Activated CD8-positive, alpha-beta T cell treated with anti-CD3 and anti-CD28 coated beads, Interleukin-2, amount 10 ng/mL, durations not matched to agents 7 days and 5 days (primary cell): ENCODE measurements around the gene ASCL4. TPM values are rescaled to one million over a fixed set of nuclear protein-coding genes. Genes with fewer than 3 reads are reported as not detected.

Source experiments
- ATAC-seq: fragments of 150-1000 bp; cut with Tn5 transposase; one replicate; pipeline ENCODE4 v1.10.0; 2021; ENCODE audit warnings: moderate library complexity
- CTCF ChIA-PET: fragments of 350-600 bp; sonication (Branson Sonifier 250); formaldehyde crosslinking; loops from one replicate; lab custom pipeline; 2021; ENCODE audit warnings: antibody characterized with exemption; lab: Charles Lee
- POLR2A ChIA-PET: fragments of 350-600 bp; sonication (Branson Sonifier 250); formaldehyde crosslinking; loops from one replicate; lab custom pipeline; 2021; ENCODE audit warnings: antibody characterized with exemption; lab: Charles Lee
- DNase-seq: peaks from one replicate; pipeline ENCODE4 v3.0.0-alpha.2; 2020
- H3K27ac Mint-ChIP-seq: one replicate; pipeline ENCODE4 v1.8.0; 2021; ENCODE audit warnings: mild to moderate bottlenecking, mixed read lengths
- H3K27me3 Mint-ChIP-seq: one replicate; pipeline ENCODE4 v1.8.0; 2021; ENCODE audit warnings: low read depth, mixed read lengths
- H3K36me3 Mint-ChIP-seq: one replicate; pipeline ENCODE4 v1.8.0; 2021; ENCODE audit warnings: low read depth, mixed read lengths
- H3K4me1 Mint-ChIP-seq: one replicate; pipeline ENCODE4 v1.8.0; 2021; ENCODE audit warnings: low read depth, mixed read lengths
- H3K4me3 Mint-ChIP-seq: one replicate; pipeline ENCODE4 v1.8.0; 2021; ENCODE audit warnings: mild to moderate bottlenecking, mixed read lengths
- H3K9me3 Mint-ChIP-seq: one replicate; pipeline ENCODE4 v1.8.0; 2022; ENCODE audit warnings: mixed read lengths; ENCODE audit not compliant: insufficient read depth
- total RNA-seq, 2 experiments: library from RNA; stranded (reverse); gene quantifications; one replicate each; pipeline ENCODE4 v1.2.3, GENCODE V29; 2021

Gene ASCL4
- total RNA-seq, 2 experiments from 2014 or later: not detected

DNA sequence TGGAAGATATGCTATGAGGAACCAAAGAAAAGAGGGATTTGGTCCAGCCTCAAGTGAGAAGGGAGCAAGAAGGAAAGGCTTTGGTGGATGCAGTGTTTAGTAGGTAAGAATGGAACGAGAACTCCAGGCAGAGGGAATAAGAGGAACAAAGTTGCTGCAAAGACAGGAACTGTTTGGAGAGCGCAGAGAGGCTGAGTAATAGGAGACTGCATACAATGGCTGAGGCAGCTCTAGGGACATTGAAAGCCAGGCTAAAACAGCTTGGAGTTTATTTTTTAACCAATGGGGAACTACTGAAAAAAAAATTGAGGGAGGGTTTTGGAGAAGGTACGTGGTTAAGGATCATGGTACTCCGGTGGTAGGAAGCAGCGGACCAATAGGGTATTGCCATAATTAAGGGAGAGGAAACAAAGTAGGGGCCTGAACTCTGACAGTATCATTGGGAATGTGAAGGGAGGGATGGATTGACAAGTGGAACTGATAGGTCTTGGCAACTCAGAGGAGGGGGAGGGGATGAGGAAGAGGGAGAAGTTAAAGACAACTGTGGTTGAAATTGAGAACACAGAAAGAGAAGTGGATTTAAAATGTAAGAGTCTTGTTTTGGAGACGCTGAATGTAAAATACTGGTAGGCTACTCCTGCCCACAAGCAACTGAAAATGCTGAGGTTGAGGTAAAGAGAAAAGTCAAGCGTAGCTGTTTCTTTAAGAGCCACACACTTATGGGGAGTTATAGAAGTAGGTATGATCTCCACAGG is 4.8 kb downstream of the ASCL4 start:
- no peak for DNase-seq
- ATAC-seq: no peak
- H3K27me3 Mint-ChIP-seq: peaks cover 54% of the 10 kb centered on the region
- no peak overlapping the region for H3K4me3 Mint-ChIP-seq
- no peaks in the 10 kb centered on the region for H3K36me3 Mint-ChIP-seq
- peaks cover 28% of the 10 kb centered on the region for H3K4me1 Mint-ChIP-seq
- ChIA-PET POLR2A (no interaction called here), CTCF (no interaction called here)
- H3K27ac Mint-ChIP-seq: no peak overlapping the region
- H3K9me3 Mint-ChIP-seq: no peaks in the 10 kb centered on the region

DNA sequence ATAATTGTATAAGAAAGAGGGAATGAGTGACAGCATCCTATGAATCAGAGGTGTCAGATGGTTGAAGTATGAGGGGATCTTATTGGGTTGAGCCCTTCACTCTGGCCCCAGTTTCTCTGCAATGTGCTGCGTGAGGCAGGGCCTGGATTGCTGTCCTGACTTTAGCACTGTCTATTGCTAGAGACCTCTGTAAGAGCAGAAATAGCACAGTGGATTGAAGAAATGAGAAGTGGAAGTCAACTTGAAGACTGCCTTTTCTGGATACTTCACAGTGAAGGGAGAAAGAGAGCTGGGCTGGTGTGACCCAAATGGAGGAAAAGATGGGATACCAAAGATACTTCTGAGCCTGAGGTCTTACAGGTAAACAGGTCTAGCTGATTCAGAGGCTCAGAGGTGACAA is 5.8 kb downstream of the ASCL4 start:
- DNase-seq: no peak
- Mint-ChIP-seq H3K27ac (no peak overlapping the region), H3K27me3 (peaks cover 46% of the 10 kb centered on the region), H3K36me3 (no peaks in the 10 kb centered on the region), H3K9me3 (no peaks in the 10 kb centered on the region), H3K4me3 (no peak overlapping the region), H3K4me1 (peaks cover 21% of the 10 kb centered on the region)
- ATAC-seq: no peak
- ChIA-PET POLR2A (no interaction called here), CTCF (no interaction called here)

DNA sequence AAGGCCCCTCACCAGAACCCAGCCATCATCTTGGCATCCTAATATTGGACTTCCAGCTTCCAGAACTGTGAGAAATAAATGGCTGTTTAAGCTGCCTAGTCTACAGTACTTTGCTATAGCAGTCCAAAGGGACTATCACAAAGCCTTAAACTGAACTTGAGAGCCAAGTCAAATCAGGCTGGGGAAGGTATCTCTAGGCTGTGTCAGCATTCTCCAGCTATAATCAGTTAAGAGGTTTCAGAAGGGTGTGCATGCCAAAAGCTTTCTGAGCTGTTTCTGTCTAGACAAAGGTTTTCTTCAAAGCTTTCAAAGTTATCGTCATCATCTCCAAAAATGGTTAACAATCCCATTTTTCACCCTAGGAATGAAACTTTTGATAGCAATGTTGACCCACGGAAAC is 7.6 kb downstream of the ASCL4 start:
- DNase-seq (no peak), ATAC-seq (no peak)
- peaks cover 32% of the 10 kb centered on the region for H3K27me3 Mint-ChIP-seq
- H3K9me3 Mint-ChIP-seq: no peaks in the 10 kb centered on the region
- peaks cover 18% of the 10 kb centered on the region for H3K4me1 Mint-ChIP-seq
- POLR2A ChIA-PET: no interaction called here
- no peak overlapping the region for H3K4me3 Mint-ChIP-seq
- H3K36me3 Mint-ChIP-seq: no peaks in the 10 kb centered on the region
- CTCF ChIA-PET: interaction anchor here (0.7 kb wide), 1 partner anchor 8 kb away, joined by 3 read pairs; no protein-coding TSS in a partner anchor
- no peak overlapping the region for H3K27ac Mint-ChIP-seq

DNA sequence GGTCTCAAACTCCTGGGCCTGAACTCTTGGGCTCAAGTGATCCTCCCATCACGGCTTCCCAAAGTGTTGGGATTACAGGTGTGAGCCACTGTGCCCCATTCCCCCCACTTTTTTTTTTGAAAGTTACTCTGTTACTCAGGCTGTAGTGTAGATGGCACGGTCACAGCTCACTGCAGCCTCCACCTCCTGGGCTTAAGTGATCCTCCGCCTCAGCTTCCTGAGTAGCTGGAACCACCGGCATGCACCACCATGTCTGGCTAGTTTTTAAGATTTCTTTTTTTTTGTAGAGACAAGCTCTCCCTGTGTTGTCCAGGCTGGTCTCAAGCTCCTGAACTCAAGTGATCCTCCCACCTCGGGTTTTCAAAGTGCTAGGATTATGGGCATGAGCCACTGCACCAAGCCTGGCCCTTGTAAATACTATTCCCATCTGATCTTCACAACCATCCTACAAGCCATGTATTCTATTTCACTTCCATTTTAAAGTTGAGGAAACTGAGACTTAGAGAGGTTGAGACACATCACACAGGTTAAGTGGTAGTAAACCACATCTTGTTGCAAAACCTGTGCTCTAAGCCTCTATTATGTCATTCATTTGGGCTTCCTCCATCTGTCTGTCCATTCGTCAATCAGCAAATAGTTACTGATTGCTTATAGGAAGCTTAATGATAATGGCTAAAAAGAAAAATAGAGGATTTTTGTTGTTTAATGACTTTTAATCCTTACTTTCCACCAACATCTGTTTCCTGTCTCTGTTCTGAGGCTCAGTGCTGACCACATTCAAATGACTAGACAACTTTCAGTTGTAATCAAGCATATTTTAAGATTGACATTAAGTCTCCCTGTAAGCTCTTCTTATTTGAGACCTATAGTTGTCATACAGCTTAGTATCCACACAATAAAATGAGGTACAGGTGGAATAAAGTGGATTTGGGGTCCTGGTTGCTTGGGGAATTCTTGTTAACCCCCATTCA is 9.2 kb downstream of the ASCL4 start:
- Mint-ChIP-seq H3K4me3 (no peak overlapping the region), H3K27ac (no peak overlapping the region), H3K9me3 (no peaks in the 10 kb centered on the region), H3K36me3 (no peaks in the 10 kb centered on the region), H3K27me3 (peaks cover 19% of the 10 kb centered on the region), H3K4me1 (peaks cover 17% of the 10 kb centered on the region)
- ChIA-PET POLR2A (interaction anchor here (0.6 to 0.8 kb wide), 2 partner anchors 9 to 11 kb away, joined by 3 read pairs; partner anchors contain the start of gene ASCL4), CTCF (interaction anchor here (0.6 to 0.8 kb wide), 3 partner anchors 21 to 103 kb away, joined by 3 to 4 read pairs (median 3); no protein-coding TSS in a partner anchor)
- ATAC-seq (no peak), DNase-seq (no peak)

DNA sequence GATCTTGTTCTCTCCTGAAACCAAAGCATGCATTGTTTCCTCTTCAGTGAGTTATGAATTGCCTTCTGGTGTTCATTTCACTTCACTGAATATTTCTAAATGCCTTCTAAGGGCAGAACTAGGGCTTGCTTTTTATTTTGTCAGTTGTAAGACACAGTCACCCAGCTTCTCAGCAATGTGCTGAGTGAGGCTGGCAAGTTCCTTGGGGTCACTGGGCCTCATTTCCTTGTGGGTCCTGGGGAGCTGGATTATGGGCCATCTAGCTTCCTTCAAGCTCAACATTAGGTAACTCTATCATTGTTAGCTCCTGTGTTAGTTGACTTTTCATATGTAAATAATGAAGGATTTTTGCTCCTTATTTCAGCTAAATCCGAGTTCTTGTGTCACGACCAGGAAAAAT is 13.8 kb downstream of the ASCL4 start:
- Mint-ChIP-seq H3K4me3 (no peak overlapping the region), H3K36me3 (no peaks in the 10 kb centered on the region), H3K27ac (no peak overlapping the region), H3K9me3 (peaks cover 9% of the 10 kb centered on the region), H3K4me1 (peaks cover 11% of the 10 kb centered on the region), H3K27me3 (no peaks in the 10 kb centered on the region)
- CTCF ChIA-PET: no interaction called here
- POLR2A ChIA-PET: no interaction called here
- ATAC-seq (no peak), DNase-seq (no peak)

DNA sequence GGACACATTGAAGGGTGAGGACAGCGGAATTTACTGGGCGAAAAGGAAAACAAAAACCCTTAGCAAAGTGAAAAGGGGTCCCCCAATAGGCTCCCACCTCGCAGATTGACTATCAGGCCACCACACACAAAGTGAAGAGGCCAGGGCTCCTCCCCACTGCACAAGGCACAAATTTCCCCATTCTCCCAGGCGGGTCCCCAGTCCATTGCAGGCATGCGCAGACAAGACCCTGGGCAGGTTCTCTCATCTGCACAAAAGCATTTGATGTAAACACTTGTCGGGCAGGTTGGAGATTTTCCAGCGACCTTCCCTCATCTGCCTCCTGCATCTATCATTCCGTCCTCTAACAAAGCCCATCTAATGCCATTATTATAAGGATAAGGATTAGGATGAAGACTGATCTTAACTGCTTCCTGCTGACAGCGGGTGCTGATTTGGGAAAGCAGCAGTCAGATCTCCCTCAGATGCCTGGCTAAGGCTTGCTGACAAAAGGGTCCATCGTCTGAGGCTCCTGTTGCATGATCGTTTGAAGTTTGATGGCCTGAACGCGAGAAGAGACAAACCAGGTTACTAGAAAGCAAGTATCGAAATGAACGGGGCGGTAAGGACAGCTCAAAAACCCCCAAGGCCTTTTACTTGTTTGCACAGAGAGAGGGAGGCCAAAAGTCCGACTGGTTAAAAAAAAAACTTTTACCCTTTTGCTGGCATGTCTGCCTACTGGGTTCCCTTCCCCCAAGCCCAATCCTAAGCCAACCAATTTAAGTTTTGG is 14.4 kb downstream of the ASCL4 start:
- DNase-seq: no peak
- Mint-ChIP-seq H3K4me3 (no peak overlapping the region), H3K36me3 (no peaks in the 10 kb centered on the region), H3K4me1 (peaks cover 5% of the 10 kb centered on the region), H3K27ac (no peak overlapping the region), H3K27me3 (peaks cover 1% of the 10 kb centered on the region), H3K9me3 (peaks cover 9% of the 10 kb centered on the region)
- POLR2A ChIA-PET: no interaction called here
- ATAC-seq: no peak
- CTCF ChIA-PET: no interaction called here

DNA sequence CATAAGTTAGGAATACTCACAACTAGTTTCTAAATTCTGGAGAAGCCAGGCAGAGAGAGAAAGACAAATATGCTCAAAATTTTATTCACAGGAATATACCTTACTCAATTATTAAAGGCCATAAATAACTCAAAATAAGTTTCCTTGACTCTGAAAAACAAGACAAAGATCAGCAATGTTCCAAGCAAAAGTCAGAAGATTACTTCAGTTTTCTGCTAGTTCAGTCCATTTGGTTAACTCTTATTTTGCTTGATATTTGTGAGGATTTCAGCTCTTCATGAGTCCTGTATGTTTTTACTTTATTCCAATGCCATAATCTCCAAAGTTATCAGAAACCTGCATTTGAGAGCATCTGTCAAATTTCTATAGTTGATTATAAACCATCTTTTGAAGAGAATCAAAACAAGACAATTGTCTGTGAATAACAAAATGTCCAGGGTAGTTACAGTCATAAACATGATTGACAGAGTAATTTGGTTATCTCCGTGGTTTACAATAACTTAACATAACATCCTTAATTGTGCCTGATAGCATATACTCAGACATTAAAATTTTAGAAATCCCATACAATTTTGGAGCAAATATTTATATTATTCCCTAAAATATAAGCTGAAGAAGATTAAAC is 17.1 kb downstream of the ASCL4 start:
- Mint-ChIP-seq H3K36me3 (no peaks in the 10 kb centered on the region), H3K9me3 (peaks cover 9% of the 10 kb centered on the region), H3K27ac (no peak overlapping the region), H3K4me1 (no peaks in the 10 kb centered on the region), H3K4me3 (no peak overlapping the region), H3K27me3 (peaks cover 13% of the 10 kb centered on the region)
- CTCF ChIA-PET: no interaction called here
- POLR2A ChIA-PET: no interaction called here
- ATAC-seq: no peak
- DNase-seq: no peak

DNA sequence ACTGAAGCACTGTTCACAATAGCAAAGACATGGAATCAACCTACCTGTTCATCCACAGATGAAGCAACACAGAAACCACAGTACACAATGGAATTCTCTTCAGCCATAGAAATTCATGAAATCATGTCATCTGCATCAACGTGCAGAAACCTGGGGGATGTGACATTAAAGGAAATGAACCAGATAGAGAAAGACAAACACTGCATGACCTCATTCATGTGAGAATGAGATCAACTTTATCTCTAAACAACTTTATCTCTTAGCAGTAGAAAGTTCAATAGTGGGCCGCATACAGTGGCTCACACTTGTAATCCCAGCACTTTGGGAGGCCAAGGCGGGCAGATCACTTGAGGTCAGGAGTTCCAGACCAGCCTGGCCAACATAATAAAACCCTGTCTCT is 19.9 kb downstream of the ASCL4 start:
- Mint-ChIP-seq H3K27ac (no peak overlapping the region), H3K27me3 (peaks cover 23% of the 10 kb centered on the region), H3K4me1 (no peaks in the 10 kb centered on the region), H3K36me3 (no peaks in the 10 kb centered on the region), H3K9me3 (peaks cover 9% of the 10 kb centered on the region), H3K4me3 (no peak overlapping the region)
- DNase-seq (no peak), ATAC-seq (no peak)
- ChIA-PET POLR2A (no interaction called here), CTCF (no interaction called here)

DNA sequence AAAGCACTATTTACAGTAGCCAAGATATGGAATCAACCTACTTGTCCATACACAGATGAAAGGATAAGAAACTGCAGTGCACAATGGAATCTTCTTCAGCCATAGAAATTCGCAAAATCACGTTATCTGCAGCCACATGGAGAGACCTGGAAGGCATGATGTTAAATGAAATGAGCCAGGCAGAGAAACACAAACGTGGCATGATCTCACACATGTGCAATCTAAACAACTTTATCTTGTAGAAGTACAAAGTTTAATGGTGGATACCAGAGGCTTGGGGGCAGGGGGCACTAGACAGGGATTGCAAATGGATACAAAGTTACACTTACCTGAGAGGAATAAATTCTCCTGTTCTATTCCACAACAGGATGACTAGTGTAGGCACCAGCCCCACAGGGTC is 24.1 kb downstream of the ASCL4 start:
- Mint-ChIP-seq H3K9me3 (no peaks in the 10 kb centered on the region), H3K4me1 (no peaks in the 10 kb centered on the region), H3K27me3 (peaks cover 29% of the 10 kb centered on the region), H3K27ac (no peak overlapping the region), H3K36me3 (no peaks in the 10 kb centered on the region), H3K4me3 (no peak overlapping the region)
- DNase-seq (no peak), ATAC-seq (no peak)
- CTCF ChIA-PET: no interaction called here
- POLR2A ChIA-PET: no interaction called here

DNA sequence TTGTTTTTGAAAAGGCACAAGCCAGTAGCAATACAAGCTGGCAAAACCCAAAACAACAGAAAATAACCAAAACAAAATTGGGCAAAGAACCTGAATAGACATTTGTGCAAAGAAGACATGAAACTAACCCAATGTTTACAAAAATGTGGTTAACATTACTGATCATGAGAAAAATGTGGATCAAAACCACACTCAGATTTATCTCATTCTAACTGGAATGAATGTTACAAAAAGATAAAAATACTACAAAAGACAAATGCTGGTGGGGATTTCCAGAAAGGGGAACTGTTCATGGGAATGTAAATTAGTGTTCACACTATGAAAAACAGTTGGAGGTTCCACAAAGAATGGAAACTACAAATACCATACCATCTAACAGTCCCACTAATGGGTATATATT is 26.6 kb downstream of the ASCL4 start:
- POLR2A ChIA-PET: no interaction called here
- no peak for DNase-seq
- Mint-ChIP-seq H3K4me1 (no peaks in the 10 kb centered on the region), H3K27me3 (peaks cover 16% of the 10 kb centered on the region), H3K27ac (no peak overlapping the region), H3K9me3 (no peaks in the 10 kb centered on the region), H3K36me3 (no peaks in the 10 kb centered on the region), H3K4me3 (no peak overlapping the region)
- no peak for ATAC-seq
- CTCF ChIA-PET: no interaction called here

DNA sequence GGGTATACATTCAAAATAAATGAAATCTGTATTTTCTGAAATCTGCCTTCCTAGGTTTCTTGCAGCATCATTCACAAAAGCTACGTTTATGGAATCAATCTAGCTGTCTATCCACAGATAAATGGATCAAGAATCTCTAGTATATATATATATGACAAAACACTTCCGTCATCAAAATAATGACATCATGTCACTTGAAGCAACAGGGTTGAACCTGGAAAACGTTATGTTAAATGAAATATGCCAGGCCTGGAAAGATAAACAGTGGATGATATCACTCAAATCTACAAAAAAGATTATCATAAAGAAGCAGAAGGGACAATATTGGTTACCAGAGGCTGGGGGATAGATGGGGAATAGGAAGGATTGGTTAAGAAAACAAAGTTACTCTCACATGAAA is 28.6 kb downstream of the ASCL4 start:
- CTCF ChIA-PET: no interaction called here

More for the DNA sequence above, 28.6 kb downstream of the ASCL4 start:
- Mint-ChIP-seq H3K27ac (no peak overlapping the region), H3K36me3 (no peaks in the 10 kb centered on the region), H3K27me3 (peaks cover 12% of the 10 kb centered on the region), H3K4me3 (no peak overlapping the region), H3K9me3 (no peaks in the 10 kb centered on the region), H3K4me1 (no peaks in the 10 kb centered on the region)
- no peak for ATAC-seq
- DNase-seq: no peak
- POLR2A ChIA-PET: no interaction called here
